NCI-H2196 (cell line): ENCODE results near the gene INTS2.
"Not testable (repeated sequence)": the region's sequence is repeated elsewhere in the genome, so short reads cannot be mapped to it uniquely, and the experiment has no call there.

Experiments
- DNase-seq: peaks from one replicate; lab custom pipeline; 2025; ENCODE audit not compliant: unreplicated experiment; lab: John Stamatoyannopoulos, UW

The INTS2 gene

DNA sequence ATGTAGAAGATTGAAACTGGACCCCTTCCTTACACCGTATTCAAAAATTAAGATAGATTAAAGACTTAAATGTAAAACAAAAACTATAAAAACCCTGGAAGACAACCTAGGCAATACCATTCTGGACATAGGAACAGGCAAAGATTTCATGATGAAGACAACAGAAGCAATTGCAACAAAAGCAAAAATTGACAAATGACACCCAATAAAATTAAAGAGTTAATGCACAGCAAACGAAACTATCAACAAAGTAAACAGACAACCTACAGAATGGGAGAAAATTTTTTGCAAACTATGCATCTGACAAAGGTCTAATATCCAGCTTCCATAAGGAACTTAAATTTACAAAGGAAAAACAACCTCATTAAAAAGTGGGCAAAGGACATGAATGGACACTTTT lies 101.6 kb downstream of the INTS2 start:
- DNase-seq = not testable (repeated sequence)

DNA sequence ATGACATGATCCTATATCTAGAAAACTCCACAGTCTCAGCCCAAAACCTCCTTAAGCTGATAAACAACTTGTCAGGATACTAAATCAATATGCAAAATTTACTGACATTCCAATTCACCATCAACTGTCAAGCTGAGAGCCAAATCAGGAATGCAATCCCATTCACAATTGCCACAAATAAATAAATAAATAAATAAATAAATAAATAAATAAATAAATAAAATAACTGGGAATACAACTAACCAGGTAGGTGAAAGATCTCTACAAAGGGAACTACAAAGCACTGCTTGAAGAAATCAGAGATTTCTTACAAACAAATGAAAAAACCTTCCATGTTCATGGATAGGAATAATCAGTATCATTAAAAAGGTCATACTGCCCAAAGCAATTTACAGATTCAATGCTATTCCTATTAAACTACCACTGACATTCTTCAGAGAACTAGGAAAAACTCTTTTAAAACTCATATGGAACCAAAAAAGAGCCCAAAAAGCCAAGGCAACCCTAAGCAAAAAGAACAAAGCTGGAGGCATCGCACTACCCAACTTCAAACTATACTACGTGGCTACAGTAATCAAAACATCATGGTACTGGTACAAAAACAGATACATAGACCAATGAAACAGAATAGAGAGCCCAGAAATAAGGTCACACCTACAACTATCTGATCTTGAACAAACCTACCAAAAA lies 102.2 kb downstream of the INTS2 start:
- DNase-seq = no peak

DNA sequence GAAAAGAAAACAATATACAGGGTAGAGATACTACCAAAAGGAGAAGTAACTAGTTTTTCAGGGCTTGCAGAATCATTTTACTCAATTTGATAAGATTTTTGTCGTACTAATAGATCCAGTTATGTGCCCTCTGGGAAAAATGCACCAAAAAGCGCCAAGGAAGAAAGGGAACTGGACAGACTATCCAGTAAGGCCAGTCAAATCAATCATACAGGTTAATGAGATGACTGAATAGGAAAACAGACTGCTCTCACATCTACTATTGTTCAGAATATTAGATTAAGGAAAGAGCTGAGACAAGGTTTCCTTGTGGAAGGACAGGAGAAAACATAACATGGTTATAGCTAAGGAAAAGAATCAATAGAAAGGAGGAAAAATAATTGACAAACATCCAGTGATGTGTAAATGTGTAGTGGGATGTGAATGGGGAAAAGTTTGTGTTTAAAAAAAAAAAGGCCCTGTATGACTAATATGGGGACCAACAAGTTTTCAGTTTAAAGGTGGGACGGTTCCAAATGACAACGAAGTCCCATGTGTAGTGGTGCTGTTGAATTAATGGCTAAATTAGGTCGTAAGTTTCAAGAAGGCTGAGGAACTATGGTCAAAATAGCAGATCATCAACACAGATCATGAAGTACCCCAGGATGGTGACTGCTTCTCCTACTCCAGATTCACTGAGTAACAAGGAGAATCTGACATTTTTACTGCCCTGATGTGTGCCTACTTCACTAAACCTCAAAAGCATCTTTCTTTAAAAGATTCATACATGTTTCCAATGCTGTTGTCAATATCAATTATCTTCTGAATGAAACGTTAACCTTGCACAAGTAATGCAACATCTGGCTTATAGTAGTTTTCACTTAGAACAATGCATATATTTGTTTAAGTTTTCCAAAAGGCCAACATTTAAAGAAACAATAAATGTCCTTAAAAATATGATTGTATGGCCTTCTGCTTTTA lies 105.2 kb downstream of the INTS2 start:
- DNase-seq = no peak

DNA sequence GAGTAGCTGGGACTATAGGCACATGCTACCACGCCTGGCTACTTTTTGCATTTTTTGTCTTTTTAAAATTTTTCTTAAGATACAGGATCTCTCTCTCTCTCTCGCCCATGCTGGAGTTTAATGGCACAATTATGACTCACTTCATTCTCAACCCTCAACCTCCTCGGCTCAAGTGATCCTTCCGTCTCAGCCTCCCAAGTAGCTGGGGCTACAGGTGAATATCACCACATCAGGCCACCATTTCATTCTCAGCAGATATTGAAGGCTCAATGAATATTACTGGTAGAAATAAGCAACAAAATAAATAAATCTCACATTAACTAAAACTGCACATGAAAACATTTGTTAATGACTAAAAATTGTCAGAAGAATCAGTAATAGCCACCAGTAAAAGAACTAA lies 106.1 kb downstream of the INTS2 start:
- DNase-seq = no peak

DNA sequence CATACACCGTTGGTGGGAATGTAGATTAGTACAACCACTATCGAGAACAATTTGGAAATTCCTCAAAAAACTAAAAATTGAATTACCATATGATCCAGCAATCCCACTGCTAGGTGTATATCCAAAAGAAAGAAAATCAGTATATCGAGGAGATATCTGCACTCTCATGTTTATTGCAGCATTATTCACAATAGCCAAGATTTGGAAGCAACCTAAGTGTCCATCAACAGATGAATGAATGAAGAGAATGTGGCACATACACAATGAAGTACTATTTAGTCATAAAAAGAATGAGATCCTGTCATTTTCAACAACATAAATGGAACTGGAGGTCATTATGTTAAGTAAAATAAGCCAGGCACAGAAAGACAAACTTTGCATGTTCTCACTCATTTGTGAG lies 108.5 kb downstream of the INTS2 start:
- DNase-seq = not testable (repeated sequence)

DNA sequence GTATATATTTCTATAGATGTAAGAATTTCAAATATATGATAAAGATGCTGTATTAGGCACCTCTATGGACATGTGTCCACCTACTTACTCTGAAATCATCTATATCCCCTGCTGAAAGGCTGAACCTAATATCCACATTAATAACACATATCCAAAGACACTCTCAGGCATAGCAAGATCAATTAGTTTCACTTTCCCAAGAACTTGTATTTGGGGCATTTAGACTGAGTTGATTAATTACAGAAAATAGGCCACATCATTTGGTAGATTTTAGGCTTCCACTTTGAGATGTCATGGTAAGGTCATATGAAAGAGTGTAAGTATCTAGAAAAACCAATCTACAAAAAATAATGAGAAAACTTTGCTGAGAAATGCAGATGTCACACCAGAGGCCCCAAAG lies 109.6 kb downstream of the INTS2 start:
- no peak for DNase-seq

DNA sequence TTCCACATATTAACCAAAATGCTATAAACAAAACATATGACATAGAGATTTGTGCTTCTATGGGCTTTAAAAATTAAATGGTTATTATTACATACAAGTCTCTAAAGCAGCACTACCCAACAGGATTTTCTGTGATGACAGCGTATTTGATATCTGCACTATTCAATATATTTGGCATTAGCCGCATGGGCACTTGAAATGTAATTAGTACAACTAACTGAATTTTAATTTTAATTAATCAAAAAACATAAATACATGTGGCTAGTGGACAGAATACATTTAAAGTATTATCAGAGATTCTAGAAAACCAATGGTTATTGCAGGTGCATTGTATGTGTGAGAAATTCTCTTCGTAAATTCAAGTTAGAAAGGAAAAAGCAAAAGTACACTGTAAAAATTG lies 110.3 kb downstream of the INTS2 start:
- DNase-seq = no peak

DNA sequence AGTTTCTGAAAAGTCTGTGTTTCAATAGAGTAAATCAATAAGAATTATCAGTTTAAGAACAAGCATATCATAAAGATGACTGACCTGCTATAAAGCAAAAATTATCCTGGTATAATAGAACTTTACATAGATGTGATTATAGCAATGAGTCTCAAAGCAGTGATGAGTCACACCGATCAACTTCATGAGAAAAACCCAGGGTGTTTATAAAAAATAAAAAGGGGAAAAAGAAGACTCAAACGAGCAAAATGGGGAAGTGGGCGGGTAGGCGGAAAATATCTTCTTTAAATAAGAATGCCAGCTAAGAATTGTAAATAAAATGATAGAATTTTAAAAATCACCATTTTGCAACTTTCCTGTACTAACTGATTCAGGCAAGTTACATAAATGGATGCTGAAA lies 111.2 kb downstream of the INTS2 start:
- DNase-seq = no peak

DNA sequence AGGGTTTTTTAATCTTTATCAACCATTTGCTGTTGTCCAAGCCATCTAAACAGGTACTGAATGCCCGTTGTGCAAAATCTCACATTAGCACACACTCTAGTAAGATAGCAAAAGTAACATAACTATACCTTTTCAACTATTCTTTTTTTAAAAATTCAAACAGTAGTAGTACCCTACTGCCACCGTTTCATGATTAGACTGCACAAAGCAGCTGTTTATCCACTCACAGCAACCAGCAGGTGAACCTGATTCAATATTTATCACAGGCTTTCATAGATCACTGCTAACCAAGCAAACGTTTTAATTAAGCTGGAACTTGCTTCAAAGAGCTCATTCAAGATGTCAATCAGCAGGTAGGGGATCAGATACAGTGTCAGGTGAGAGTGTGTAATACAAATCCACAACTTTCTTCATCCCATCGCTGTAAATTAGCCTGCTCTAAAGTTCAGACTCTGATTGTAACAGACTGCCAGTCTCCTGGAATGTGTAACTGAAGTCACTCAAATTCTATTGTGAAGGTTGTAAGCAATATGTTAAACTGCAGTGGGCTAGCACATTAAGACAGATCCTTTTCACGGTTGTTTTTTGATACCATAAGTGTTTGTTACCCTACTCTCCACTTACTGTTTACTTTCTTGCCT lies 111.8 kb downstream of the INTS2 start:
- peak; percentile 31 for DNase-seq
